Right lobe of liver (tissue), 6 donors: ENCODE measurements around the gene HDC. TPM values are rescaled to one million over a fixed set of nuclear protein-coding genes. Genes with fewer than 3 reads are reported as not detected.

Experiments
- ATAC-seq, 4 donors: fragments of 200-7000 bp; cut with Tn5 transposase; one replicate each; pipeline ENCODE4 v1.9.1; 2020; ENCODE audit warnings: mild to moderate bottlenecking in 4 of 4, moderate library complexity in 4 of 4
- DNase-seq, 3 donors: peaks; one replicate each; pipeline ENCODE4 v3.0.0-alpha.2; 2020
- H3K27ac ChIP-seq, 3 donors: fragments of 200-600 bp; one replicate each; pipeline ENCODE4 v1.8.0; 2022
- H3K27me3 ChIP-seq, 2 donors: fragments of 200-600 bp; one replicate each; pipeline ENCODE4 v1.8.0; 2022
- H3K36me3 ChIP-seq, 4 donors: fragments of 200-600 bp; sonication (generic) in 1 of 4; one replicate each; pipeline versions ENCODE4 v1.5.1 to v1.8.0; 2017 to 2022; ENCODE audit warnings: control low read depth in 1 of 4
- H3K4me1 ChIP-seq, 4 donors: fragments of 200-600 bp; sonication (generic) in 1 of 4; one replicate each; pipeline versions ENCODE4 v1.5.1 to v1.8.0; 2017 to 2022; ENCODE audit warnings: control low read depth in 1 of 4
- H3K4me3 ChIP-seq, 3 donors: fragments of 200-600 bp; one replicate each; pipeline ENCODE4 v1.8.0; 2022
- H3K9me3 ChIP-seq, 4 donors: fragments of 200-600 bp; sonication (generic) in 1 of 4; one replicate each; pipeline versions ENCODE4 v1.5.1 to v1.8.0; 2017 to 2022; ENCODE audit warnings: control low read depth in 1 of 4
- CTCF ChIP-seq, 4 donors: fragments of 200-600 bp in 3 of 4; fragments of 450-650 bp in 1 of 4; IDR thresholded peaks; one replicate each; pipeline versions ENCODE4 v1.5.1 to v1.8.0; 2016 to 2022; ENCODE audit warnings: antibody characterized with exemption in 4 of 4, mild to moderate bottlenecking in 2 of 4
- POLR2A ChIP-seq: fragments of 450-650 bp; IDR thresholded peaks from one replicate; pipeline ENCODE4 v1.6.1; 2017; ENCODE audit warnings: antibody characterized with exemption, mild to moderate bottlenecking
- WGBS: methylation state at CpG from one replicate; pipeline ENCODE4 v1.1.6; 2018; ENCODE audit warnings: low coverage, low lambda C conversion rate; ENCODE audit not compliant: insufficient coverage; ENCODE audit errors: missing lambda C conversion rate; 5-methylcytosine and 5-hydroxymethylcytosine counted together
- intact Hi-C, 2 donors: fragments of 100-400 bp; cut with DNase I; formaldehyde crosslinking; loops; one replicate each; pipeline versions ENCODE4 v1.11.2 to v1.14.1; 2022
- total RNA-seq, 6 experiments: library from RNA; depleted of rRNA in 2 of 6; stranded (reverse); fragments of >200 nt in 2 of 6; fragmentation: NEBNext Ultra II Directional in 3 of 6; extraction: Animal tissue kit (Norgen Biotek cat#: 25700) in 3 of 6; gene quantifications; one replicate each; pipeline versions ENCODE4 v1.1.0 to v1.2.4, GENCODE V29; 2016 to 2023
- donor health status: DM: no; HTN: yes; CAD: no.
- donor health status: DM: no; HTN: no; CAD: no.
- donor health status: DM: no; HTN: no; CAD: no.
- donor health status: DM: no; HTN: yes; CAD: no.
- donor health status: DM: no; HTN: yes; CAD: no.

Gene HDC
- total RNA-seq, 6 experiments from 2014 or later = 0.26 to 0.47 (median 0.34) TPM; not detected in 3

- H3K27me3 ChIP-seq = no peaks in the 10 kb centered on the region
- peak in 3 of 4 donors; percentile 11 to 42 (median 20) for ATAC-seq
- peak in 2 of 3 donors; percentile 45 to 68 for DNase-seq
- TF ChIP-seq POLR2A = no peak
- no peak for TF ChIP-seq CTCF (IDR thresholded peaks at IDR 0.05)
- peaks cover 0 to 5% (median 0%) of the 10 kb centered on the region in 4 donors for H3K4me1 ChIP-seq
- H3K27ac ChIP-seq = peak overlapping the region in 1 of 3 donors; percentile 39
- WGBS = no CpG with 5 or more reads among the region's 8 CpGs
- H3K9me3 ChIP-seq = no peaks in the 10 kb centered on the region
- intact Hi-C loops = no loop called here
- peaks cover 0 to 43% (median 15%) of the 10 kb centered on the region in 4 donors for H3K36me3 ChIP-seq
- H3K4me3 ChIP-seq = no peak overlapping the region
Measured at GRCh38 chr15:50210462-50211157, 54.9 kb downstream of the HDC start.

- TF ChIP-seq CTCF (IDR thresholded peaks at IDR 0.05) (no peak), POLR2A (no peak)
- Histone ChIP-seq H3K9me3 (no peaks in the 10 kb centered on the region), H3K4me3 (no peak overlapping the region), H3K27ac (no peak overlapping the region), H3K36me3 (peaks cover 0 to 51% (median 17%) of the 10 kb centered on the region in 4 donors), H3K4me1 (peaks cover 0 to 11% (median 0%) of the 10 kb centered on the region in 4 donors), H3K27me3 (no peaks in the 10 kb centered on the region)
- DNase-seq (no peak), ATAC-seq (peak in 1 of 4 donors; percentile 11)
- 65% methylated on average over 4 of the region's 4 CpGs for WGBS
- intact Hi-C loops = no loop called here
Measured at GRCh38 chr15:50209809-50210208, 55.7 kb downstream of the HDC start.

- Histone ChIP-seq H3K4me1 (peaks cover 0 to 11% (median 0%) of the 10 kb centered on the region in 4 donors), H3K36me3 (peaks cover 0 to 84% (median 25%) of the 10 kb centered on the region in 4 donors), H3K27me3 (no peaks in the 10 kb centered on the region), H3K9me3 (no peaks in the 10 kb centered on the region), H3K27ac (no peak overlapping the region), H3K4me3 (no peak overlapping the region)
- TF ChIP-seq POLR2A = no peak
- no peak for TF ChIP-seq CTCF (IDR thresholded peaks at IDR 0.05)
- intact Hi-C loops = no loop called here
- peak; percentile 32 to 63 (median 53) for ATAC-seq
- 52% methylated on average over 4 of the region's 5 CpGs for WGBS
- no peak for DNase-seq
Measured at GRCh38 chr15:50206020-50206419, 59.5 kb downstream of the HDC start.

- TF ChIP-seq POLR2A (no peak), CTCF (IDR thresholded peaks at IDR 0.05) (no peak)
Measured at GRCh38 chr15:50202003-50202402, 63.5 kb downstream of the HDC start.

More at GRCh38 chr15:50202003-50202402, 63.5 kb downstream of the HDC start:
- H3K4me1 ChIP-seq = peaks cover 0 to 6% (median 0%) of the 10 kb centered on the region in 4 donors
- peaks cover 0 to 92% (median 19%) of the 10 kb centered on the region in 4 donors for H3K36me3 ChIP-seq
- no peak overlapping the region for H3K4me3 ChIP-seq
- intact Hi-C loops = no loop called here
- no peaks in the 10 kb centered on the region for H3K9me3 ChIP-seq
- H3K27ac ChIP-seq = no peak overlapping the region
- no peaks in the 10 kb centered on the region for H3K27me3 ChIP-seq
- no peak for ATAC-seq
- DNase-seq = no peak
